Measurements from ENCODE around the gene CAPZA3. TPM values are rescaled to one million over a fixed set of nuclear protein-coding genes. Genes with fewer than 3 reads are reported as not detected.

The CAPZA3 gene, protein sequence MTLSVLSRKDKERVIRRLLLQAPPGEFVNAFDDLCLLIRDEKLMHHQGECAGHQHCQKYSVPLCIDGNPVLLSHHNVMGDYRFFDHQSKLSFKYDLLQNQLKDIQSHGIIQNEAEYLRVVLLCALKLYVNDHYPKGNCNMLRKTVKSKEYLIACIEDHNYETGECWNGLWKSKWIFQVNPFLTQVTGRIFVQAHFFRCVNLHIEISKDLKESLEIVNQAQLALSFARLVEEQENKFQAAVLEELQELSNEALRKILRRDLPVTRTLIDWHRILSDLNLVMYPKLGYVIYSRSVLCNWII
- not detected in 2 replicates for total RNA-seq

DNA sequence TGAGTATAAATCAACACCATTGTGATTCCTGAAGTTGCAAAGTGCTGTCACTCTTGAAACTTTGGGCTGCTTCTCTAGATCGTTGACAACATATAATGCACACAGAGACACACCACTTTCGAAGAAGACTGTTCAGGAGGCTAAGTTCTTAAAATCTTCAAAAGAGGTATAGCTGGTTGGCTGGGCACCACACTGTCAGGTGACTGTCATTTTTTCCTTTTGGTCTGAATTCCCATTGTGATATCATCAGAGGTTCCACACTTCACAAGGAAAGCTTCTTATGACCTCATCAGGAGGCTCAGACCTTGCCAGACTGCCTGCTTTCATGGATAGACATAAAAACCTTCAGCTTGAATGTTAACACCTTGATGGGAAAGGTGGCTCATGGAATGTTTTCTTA is at the start of gene CAPZA3, which contains the start of gene PLCZ1:
Gene CAPZA3 (plus strand): TSS at position 301 of the 400 bp plus-strand sequence. CDS start 150 bp downstream, outside the sequence.
Gene PLCZ1 (minus strand): TSS at position 194 of the 400 bp plus-strand sequence. CDS start 641 bp downstream, outside the sequence.

Other genes starting within 250 kb of the CAPZA3 start
- gene PLCZ1, start 107 bp upstream of the CAPZA3 start, total RNA-seq = not detected in 2 replicates

Measured in uterine smooth muscle cell (primary cell).